AG04449 (cell line): ENCODE data around the gene SGMS1.
"Not testable (repeated sequence)": the region's sequence is repeated elsewhere in the genome, so short reads cannot be mapped to it uniquely, and the experiment has no call there.

Experiments
- CTCF ChIA-PET: fragments of 350-600 bp; formaldehyde crosslinking; extraction: SDS; loops from one replicate; lab custom pipeline; 2021; ENCODE audit warnings: antibody characterized with exemption; lab: Yijun Ruan, JAX
- POLR2A ChIA-PET: fragments of 400-600, 350-600 bp; formaldehyde crosslinking; extraction: SDS; loops from one replicate; lab custom pipeline; 2020; ENCODE audit warnings: antibody characterized with exemption, inconsistent platforms; lab: Yijun Ruan, JAX
- DNase-seq: peaks from one replicate; pipeline ENCODE4 v3.0.0-alpha.2; 2010; ENCODE audit warnings: low read depth, low spot score
- H3K4me3 ChIP-seq: 2 replicates; pipeline ENCODE4 v1.5.1; 2011; ENCODE audit warnings: low read depth, mild to moderate bottlenecking, control low read depth, low read length
- CTCF ChIP-seq: IDR thresholded peaks from one replicate; pipeline ENCODE4 v1.5.1; 2011; ENCODE audit warnings: mild to moderate bottlenecking, moderate library complexity, low read length, control low read depth, inconsistent platforms; ENCODE audit not compliant: insufficient read depth; ENCODE audit errors: missing control alignments

SGMS1 gene

GRCh38 chr10:50358925-50359687 is 264.6 kb downstream of the SGMS1 start:
- no peak overlapping the region for H3K4me3 ChIP-seq
- no peak for TF ChIP-seq CTCF
- ChIA-PET CTCF (interaction anchor here (3.1 kb wide), 1 partner anchor 9 kb away, joined by 19 read pairs; no protein-coding TSS in a partner anchor), POLR2A (no interaction called here)
- no peak for DNase-seq

- no peak for TF ChIP-seq CTCF
- CTCF ChIA-PET: interaction anchor here (3.1 kb wide), 1 partner anchor 10 kb away, joined by 19 read pairs; no protein-coding TSS in a partner anchor
- POLR2A ChIA-PET: interaction anchor here (0.9 kb wide), 1 partner anchor 33 kb away, joined by 3 read pairs; no protein-coding TSS in a partner anchor
- no peak overlapping the region for H3K4me3 ChIP-seq
- no peak for DNase-seq
These were observed 265.3 kb downstream of the SGMS1 start for GRCh38 chr10:50358411-50358810.

GRCh38 chr10:50356481-50356832 is 267.3 kb downstream of the SGMS1 start:
- POLR2A ChIA-PET, CTCF ChIA-PET, DNase-seq, H3K4me3 ChIP-seq: not testable (repeated sequence)

GRCh38 chr10:50355693-50356480 is 267.9 kb downstream of the SGMS1 start:
- POLR2A ChIA-PET, H3K4me3 ChIP-seq, DNase-seq, CTCF ChIA-PET: not testable (repeated sequence)

GRCh38 chr10:50351483-50352146 is 272.1 kb downstream of the SGMS1 start:
- POLR2A ChIA-PET: no interaction called here
- no peak overlapping the region for H3K4me3 ChIP-seq
- CTCF ChIA-PET: interaction anchor here (0.8 to 2.3 kb wide), 2 partner anchors 10 to 16 kb away, joined by 3 to 4 read pairs; no protein-coding TSS in a partner anchor
- DNase-seq: no peak
- TF ChIP-seq CTCF: no peak

GRCh38 chr10:50350366-50350765 is 273.4 kb downstream of the SGMS1 start:
- POLR2A ChIA-PET: no interaction called here
- CTCF ChIA-PET: no interaction called here

More at GRCh38 chr10:50350366-50350765, 273.4 kb downstream of the SGMS1 start:
- H3K4me3 ChIP-seq: no peak overlapping the region
- no peak for TF ChIP-seq CTCF
- no peak for DNase-seq
